ENCODE data around the gene ZC3H7A.

ZC3H7A gene

DNA sequence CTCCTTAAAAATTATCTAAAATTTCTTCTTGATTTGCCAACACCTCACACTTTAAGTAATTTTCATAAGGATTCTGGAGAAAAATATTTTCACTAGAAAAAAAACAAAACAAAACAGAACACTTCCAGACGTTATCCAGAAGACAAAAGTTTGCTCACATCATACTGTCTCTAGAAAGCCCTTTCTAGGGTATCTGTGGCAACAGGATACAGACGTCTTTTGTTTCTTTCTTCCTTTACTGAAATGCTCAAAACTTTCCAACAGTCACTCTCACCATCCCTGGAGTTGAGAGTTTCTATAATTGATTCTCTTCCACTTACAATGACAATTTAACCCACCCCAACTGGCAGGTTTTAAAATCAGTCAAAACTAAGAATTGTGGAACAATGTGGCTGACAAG, 2.6 kb downstream of the ZC3H7A start:
- Histone ChIP-seq H2AFZ (ENCODE audit: low read length) (no peak overlapping the region), H3K27me3 (ENCODE audit: insufficient read depth, low read length) (no peaks in the 10 kb centered on the region), H3K79me2 (ENCODE audit: insufficient read depth, low read length) (peaks cover 63% of the 10 kb centered on the region), H3K36me3 (ENCODE audit: insufficient read depth, low read length) (peaks cover 13% of the 10 kb centered on the region; the same call in 1 of the 2 replicates), H3K9ac (ENCODE audit: low read length) (no peak overlapping the region), H3K9me2 (ENCODE audit: low read depth, low read length) (no peaks in the 10 kb centered on the region), H4K20me1 (ENCODE audit: insufficient read depth, low read length) (no peaks in the 10 kb centered on the region), H3K4me1 (ENCODE audit: insufficient read depth, low read length, severe bottlenecking) (peaks cover 72% of the 10 kb centered on the region), H3K27ac (ENCODE audit: low read depth, low read length, poor library complexity, severe bottlenecking) (peak overlapping the region; percentile 32), H3K9me3 (ENCODE audit: low read length) (no peaks in the 10 kb centered on the region), H3F3A (ENCODE audit: insufficient read depth, low read length) (peaks cover 5% of the 10 kb centered on the region; the same call in 1 of the 2 replicates), H3K4me3 (ENCODE audit: low read depth, low read length, poor library complexity, severe bottlenecking) (no peak overlapping the region), H3K4me2 (ENCODE audit: low read length) (peak overlapping the region; percentile 91; the same call in 1 of the 2 replicates)
- TF ChIP-seq EZH2 (IDR thresholded peaks at IDR 0.05; ENCODE audit: borderline replicate concordance, low read length) = no peak
- TF ChIP-seq, protein P1, sequence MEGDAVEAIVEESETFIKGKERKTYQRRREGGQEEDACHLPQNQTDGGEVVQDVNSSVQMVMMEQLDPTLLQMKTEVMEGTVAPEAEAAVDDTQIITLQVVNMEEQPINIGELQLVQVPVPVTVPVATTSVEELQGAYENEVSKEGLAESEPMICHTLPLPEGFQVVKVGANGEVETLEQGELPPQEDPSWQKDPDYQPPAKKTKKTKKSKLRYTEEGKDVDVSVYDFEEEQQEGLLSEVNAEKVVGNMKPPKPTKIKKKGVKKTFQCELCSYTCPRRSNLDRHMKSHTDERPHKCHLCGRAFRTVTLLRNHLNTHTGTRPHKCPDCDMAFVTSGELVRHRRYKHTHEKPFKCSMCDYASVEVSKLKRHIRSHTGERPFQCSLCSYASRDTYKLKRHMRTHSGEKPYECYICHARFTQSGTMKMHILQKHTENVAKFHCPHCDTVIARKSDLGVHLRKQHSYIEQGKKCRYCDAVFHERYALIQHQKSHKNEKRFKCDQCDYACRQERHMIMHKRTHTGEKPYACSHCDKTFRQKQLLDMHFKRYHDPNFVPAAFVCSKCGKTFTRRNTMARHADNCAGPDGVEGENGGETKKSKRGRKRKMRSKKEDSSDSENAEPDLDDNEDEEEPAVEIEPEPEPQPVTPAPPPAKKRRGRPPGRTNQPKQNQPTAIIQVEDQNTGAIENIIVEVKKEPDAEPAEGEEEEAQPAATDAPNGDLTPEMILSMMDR (IDR thresholded peaks at IDR 0.05; ENCODE audit: low read length) = no peak

GRCh38 chr16:11793840-11794239, 3.2 kb downstream of the ZC3H7A start:
- H3K4me3 ChIP-seq (ENCODE audit: low read depth, low read length, poor library complexity, severe bottlenecking) = no peak overlapping the region
- H3F3A ChIP-seq (ENCODE audit: insufficient read depth, low read length) = peaks cover 5% of the 10 kb centered on the region; the same call in 1 of the 2 replicates
- TF ChIP-seq EZH2 (IDR thresholded peaks at IDR 0.05; ENCODE audit: borderline replicate concordance, low read length) = no peak
- TF ChIP-seq, protein P1 (IDR thresholded peaks at IDR 0.05; ENCODE audit: low read length) = no peak
- H3K9me3 ChIP-seq (ENCODE audit: low read length) = no peaks in the 10 kb centered on the region
- H3K4me1 ChIP-seq (ENCODE audit: insufficient read depth, low read length, severe bottlenecking) = peaks cover 66% of the 10 kb centered on the region
- peak overlapping the region; percentile 18; the same call in 1 of the 2 replicates for H3K4me2 ChIP-seq (ENCODE audit: low read length)
- no peaks in the 10 kb centered on the region for H3K9me2 ChIP-seq (ENCODE audit: low read depth, low read length)
- H4K20me1 ChIP-seq (ENCODE audit: insufficient read depth, low read length) = no peaks in the 10 kb centered on the region
- peaks cover 63% of the 10 kb centered on the region for H3K79me2 ChIP-seq (ENCODE audit: insufficient read depth, low read length)
- no peak overlapping the region for H2AFZ ChIP-seq (ENCODE audit: low read length)
- H3K36me3 ChIP-seq (ENCODE audit: insufficient read depth, low read length) = peaks cover 13% of the 10 kb centered on the region; the same call in 1 of the 2 replicates
- no peak overlapping the region for H3K9ac ChIP-seq (ENCODE audit: low read length)
- H3K27ac ChIP-seq (ENCODE audit: low read depth, low read length, poor library complexity, severe bottlenecking) = peak overlapping the region; percentile 17
- H3K27me3 ChIP-seq (ENCODE audit: insufficient read depth, low read length) = no peaks in the 10 kb centered on the region

- no peak for TF ChIP-seq EZH2 (IDR thresholded peaks at IDR 0.05; ENCODE audit: borderline replicate concordance, low read length)
- TF ChIP-seq, protein P1 (IDR thresholded peaks at IDR 0.05; ENCODE audit: low read length) = no peak
- Histone ChIP-seq H2AFZ (ENCODE audit: low read length) (no peak overlapping the region), H3K4me3 (ENCODE audit: low read depth, low read length, poor library complexity, severe bottlenecking) (no peak overlapping the region), H3K27me3 (ENCODE audit: insufficient read depth, low read length) (no peaks in the 10 kb centered on the region), H3K4me1 (ENCODE audit: insufficient read depth, low read length, severe bottlenecking) (peaks cover 62% of the 10 kb centered on the region), H3F3A (ENCODE audit: insufficient read depth, low read length) (peaks cover 5% of the 10 kb centered on the region; the same call in 1 of the 2 replicates), H3K36me3 (ENCODE audit: insufficient read depth, low read length) (peaks cover 13% of the 10 kb centered on the region; the same call in 1 of the 2 replicates), H4K20me1 (ENCODE audit: insufficient read depth, low read length) (no peaks in the 10 kb centered on the region), H3K9me3 (ENCODE audit: low read length) (no peaks in the 10 kb centered on the region), H3K9me2 (ENCODE audit: low read depth, low read length) (no peaks in the 10 kb centered on the region), H3K27ac (ENCODE audit: low read depth, low read length, poor library complexity, severe bottlenecking) (peak overlapping the region; percentile 55), H3K9ac (ENCODE audit: low read length) (no peak overlapping the region; the same call in 1 of the 2 replicates), H3K4me2 (ENCODE audit: low read length) (peak overlapping the region; percentile 3; the same call in 1 of the 2 replicates), H3K79me2 (ENCODE audit: insufficient read depth, low read length) (peaks cover 70% of the 10 kb centered on the region)
These were observed 4.4 kb downstream of the ZC3H7A start for GRCh38 chr16:11792410-11793241.

Measured in OCI-LY1 (cell line).